ENCODE data around the gene PCDHGA1.

DNA sequence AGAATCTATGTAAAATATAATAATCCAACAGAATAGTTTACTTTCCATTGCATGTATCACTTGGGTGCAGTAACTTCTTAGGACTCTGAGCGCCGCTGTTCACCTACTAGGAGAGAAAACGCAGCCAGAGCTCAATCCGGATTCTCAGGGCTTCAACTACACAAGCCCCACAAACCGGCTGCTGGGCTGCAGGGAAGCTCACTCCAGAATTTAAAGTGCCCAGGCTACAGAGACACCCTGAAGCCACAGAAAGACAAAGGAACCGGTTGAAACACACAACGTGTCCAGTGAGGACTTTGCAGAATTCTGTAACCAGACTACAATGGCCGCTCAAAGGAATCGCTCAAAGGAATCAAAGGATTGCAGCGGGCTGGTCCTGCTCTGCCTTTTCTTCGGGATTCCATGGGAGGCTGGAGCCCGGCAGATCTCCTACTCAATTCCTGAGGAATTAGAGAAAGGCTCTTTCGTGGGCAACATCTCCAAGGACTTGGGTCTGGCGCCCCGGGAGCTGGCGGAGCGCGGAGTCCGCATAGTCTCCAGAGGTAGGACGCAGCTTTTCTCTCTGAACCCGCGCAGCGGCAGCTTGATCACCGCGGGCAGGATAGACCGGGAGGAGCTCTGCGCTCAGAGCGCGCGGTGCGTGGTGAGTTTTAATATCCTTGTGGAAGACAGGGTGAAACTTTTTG, 82.7 kb downstream of the PCDHGA1 start, which contains the start of gene PCDHGA10:
- TF ChIP-seq CTCF (IDR thresholded peaks at IDR 0.05): peak; percentile 87
- TF ChIP-seq ZFX (IDR thresholded peaks at IDR 0.05; ENCODE audit: borderline replicate concordance): no peak

Data from 22Rv1 (cell line).